Measurements from ENCODE around the gene CCL3.
"Not testable (repeated sequence)": the region's sequence is repeated elsewhere in the genome, so short reads cannot be mapped to it uniquely, and the experiment has no call there.

DNA sequence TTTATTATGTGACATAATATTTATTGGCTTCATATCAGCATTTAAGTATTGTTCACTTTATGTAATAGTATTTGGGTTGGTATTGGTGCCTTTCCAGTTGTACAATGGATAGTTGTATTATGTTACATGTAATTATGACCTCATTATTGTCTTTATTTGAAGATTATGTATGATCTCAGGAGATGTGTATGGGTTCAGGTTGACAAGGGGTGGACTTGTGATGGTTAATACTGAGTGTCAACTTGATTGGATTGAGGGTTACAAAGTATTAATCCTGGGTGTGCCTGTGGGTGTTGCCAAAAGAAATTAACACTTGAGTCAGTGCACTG is 25.7 kb upstream of the CCL3 start:
- TF ChIP-seq CTCF (IDR thresholded peaks at IDR 0.05; ENCODE audit: poor library complexity, severe bottlenecking); POLR2AphosphoS5 (IDR thresholded peaks at IDR 0.05): not testable (repeated sequence)

Data from neural cell (in vitro differentiated cells).